Renal cortex interstitium (tissue), 11 donors: ENCODE data around the gene RENBP. TPM values are rescaled to one million over a fixed set of nuclear protein-coding genes. Genes with fewer than 3 reads are reported as not detected.

Source experiments
- DNase-seq, 11 donors: peaks; one replicate each; pipeline ENCODE4 v3.0.0-alpha.2; 2013; ENCODE audit warnings: low read depth in 9 of 11, low spot score in 4 of 11; ENCODE audit errors: extremely low read depth in 1 of 11
- polyA plus RNA-seq, 3 donors: library from polyadenylated mRNA; unstranded; fragments of 120-200 nt; gene quantifications; one replicate each; pipeline ENCODE4 v1.2.1, GENCODE V29; 2013; ENCODE audit not compliant: insufficient read length in 3 of 3

Gene RENBP
- polyA plus RNA-seq, 3 donors: 17.5 to 28.4 (median 20.8) TPM

GRCh38 chrX:153909980-153910360 is 34.5 kb downstream of the RENBP start:
- no peak for DNase-seq

GRCh38 chrX:153909024-153909979 is 35.1 kb downstream of the RENBP start:
- DNase-seq: no peak

GRCh38 chrX:153908219-153908860 is 36.1 kb downstream of the RENBP start:
- DNase-seq: no peak

- no peak for DNase-seq
These were observed 37.0 kb downstream of the RENBP start for GRCh38 chrX:153907456-153907855.

GRCh38 chrX:153906126-153906917 is 38.1 kb downstream of the RENBP start:
- DNase-seq: no peak

GRCh38 chrX:153905481-153906095 is 38.9 kb downstream of the RENBP start:
- no peak for DNase-seq

- DNase-seq: no peak
These were observed 40.2 kb downstream of the RENBP start, which contains the start of gene AVPR2 for GRCh38 chrX:153903991-153904957. TSS of gene AVPR2 (plus strand) at chrX:153904673. CDS start at chrX:153905146, 473 bp downstream.

- no peak for DNase-seq
These were observed 41.0 kb downstream of the RENBP start for GRCh38 chrX:153903238-153903980.

- no peak for DNase-seq
These were observed 42.1 kb downstream of the RENBP start for GRCh38 chrX:153902385-153902784.

- DNase-seq: no peak
These were observed 42.7 kb downstream of the RENBP start for GRCh38 chrX:153901753-153902140.

- no peak for DNase-seq
These were observed 43.4 kb downstream of the RENBP start for GRCh38 chrX:153900831-153901752.

- DNase-seq: no peak
These were observed 46.5 kb downstream of the RENBP start for GRCh38 chrX:153897899-153898298.

GRCh38 chrX:153889123-153889522 is 55.3 kb downstream of the RENBP start:
- no peak for DNase-seq

- DNase-seq: no peak
These were observed 56.1 kb downstream of the RENBP start for GRCh38 chrX:153888344-153888743.

GRCh38 chrX:153887385-153887784 is 57.1 kb downstream of the RENBP start:
- no peak for DNase-seq

- peak in 3 of 11 donors; percentile 41 to 43 (median 43) for DNase-seq
These were observed 57.5 kb downstream of the RENBP start for GRCh38 chrX:153886915-153887314.
